GM23338 (cell line): ENCODE data around the gene LEO1.

Experiments
- EZH2 ChIP-seq: fragments of 200-600 bp; sonication (generic); IDR thresholded peaks from one replicate; pipeline ENCODE4 v1.8.0; 2017; ENCODE audit warnings: antibody characterized with exemption, mild to moderate bottlenecking, low read depth; ENCODE audit not compliant: unreplicated experiment
- EZH2phosphoT487 ChIP-seq: fragments of 200-600 bp; sonication (generic); IDR thresholded peaks from one replicate; pipeline ENCODE4 v1.8.1; 2018; ENCODE audit warnings: antibody characterized with exemption; ENCODE audit not compliant: unreplicated experiment
- POLR2AphosphoS5 ChIP-seq: IDR thresholded peaks from 2 replicates; pipeline ENCODE4 v1.6.1; 2016; ENCODE audit warnings: antibody characterized with exemption, low read depth
- REST ChIP-seq: IDR thresholded peaks from one replicate; pipeline ENCODE4 v1.6.1; 2018; ENCODE audit warnings: antibody characterized with exemption; ENCODE audit not compliant: unreplicated experiment
- STAT1 ChIP-seq: IDR thresholded peaks from one replicate; pipeline ENCODE4 v1.6.1; 2016; ENCODE audit warnings: antibody characterized with exemption; ENCODE audit not compliant: unreplicated experiment
- TF ChIP-seq, protein P1 (sequence below), 2 experiments: fragments of 200-600 bp in 1 of 2; sonication (generic) in 1 of 2; conservative IDR thresholded peaks; 2 replicates each; pipeline versions ENCODE4 v1.5.1 to v1.6.1; 2016 to 2017; ENCODE audit warnings: antibody characterized with exemption in 2 of 2, low read depth in 2 of 2, mild to moderate bottlenecking in 2 of 2, moderate library complexity in 1 of 2

DNA sequence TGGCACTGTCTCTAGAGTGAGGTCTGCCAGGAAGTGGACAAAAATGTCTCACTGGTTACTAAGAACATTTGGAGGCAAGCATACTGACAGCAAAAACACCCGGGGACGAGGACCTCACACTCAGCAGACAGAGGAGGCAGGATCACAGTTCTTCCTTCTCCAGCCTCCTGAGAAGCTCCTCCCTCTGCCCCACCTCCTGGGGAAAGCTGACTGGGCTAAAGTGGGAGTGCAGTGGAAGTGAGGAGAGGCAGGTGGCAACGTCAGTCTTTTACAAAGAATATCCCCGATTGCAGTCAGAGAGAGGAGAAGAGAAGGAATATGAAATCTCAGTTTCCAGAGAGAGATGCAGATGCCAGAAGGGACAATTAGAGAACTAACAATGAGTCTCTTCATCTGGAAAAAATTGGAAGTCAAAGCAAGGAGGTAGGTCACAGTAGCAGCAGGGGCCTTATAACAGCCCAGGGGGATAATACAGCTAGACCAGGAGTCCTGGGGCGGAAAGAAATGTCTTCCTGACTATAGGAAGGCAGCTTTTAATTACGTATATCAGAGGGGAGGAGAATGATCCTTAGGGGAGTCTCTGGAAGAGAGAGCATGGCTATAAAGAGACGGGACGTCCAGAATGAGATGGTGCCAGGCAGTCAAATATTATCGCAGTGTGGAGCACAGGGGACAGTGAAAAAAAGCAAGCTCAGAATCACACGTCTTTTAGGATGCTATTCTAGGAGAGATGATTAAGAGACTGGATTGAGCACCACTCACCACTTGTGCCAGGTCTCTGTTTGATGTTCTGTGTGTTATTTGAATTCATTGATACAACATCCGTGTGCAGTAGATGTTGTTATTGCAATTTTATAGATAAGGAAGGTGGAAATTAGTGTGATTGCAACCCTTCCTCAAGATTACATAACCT lies 47.2 kb downstream of the LEO1 start:
- TF ChIP-seq, protein P1, sequence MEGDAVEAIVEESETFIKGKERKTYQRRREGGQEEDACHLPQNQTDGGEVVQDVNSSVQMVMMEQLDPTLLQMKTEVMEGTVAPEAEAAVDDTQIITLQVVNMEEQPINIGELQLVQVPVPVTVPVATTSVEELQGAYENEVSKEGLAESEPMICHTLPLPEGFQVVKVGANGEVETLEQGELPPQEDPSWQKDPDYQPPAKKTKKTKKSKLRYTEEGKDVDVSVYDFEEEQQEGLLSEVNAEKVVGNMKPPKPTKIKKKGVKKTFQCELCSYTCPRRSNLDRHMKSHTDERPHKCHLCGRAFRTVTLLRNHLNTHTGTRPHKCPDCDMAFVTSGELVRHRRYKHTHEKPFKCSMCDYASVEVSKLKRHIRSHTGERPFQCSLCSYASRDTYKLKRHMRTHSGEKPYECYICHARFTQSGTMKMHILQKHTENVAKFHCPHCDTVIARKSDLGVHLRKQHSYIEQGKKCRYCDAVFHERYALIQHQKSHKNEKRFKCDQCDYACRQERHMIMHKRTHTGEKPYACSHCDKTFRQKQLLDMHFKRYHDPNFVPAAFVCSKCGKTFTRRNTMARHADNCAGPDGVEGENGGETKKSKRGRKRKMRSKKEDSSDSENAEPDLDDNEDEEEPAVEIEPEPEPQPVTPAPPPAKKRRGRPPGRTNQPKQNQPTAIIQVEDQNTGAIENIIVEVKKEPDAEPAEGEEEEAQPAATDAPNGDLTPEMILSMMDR (conservative IDR thresholded peaks at IDR 0.05; ENCODE audit: low read depth in 2 of 2) = no peak
- TF ChIP-seq EZH2phosphoT487 (no peak), EZH2 (no peak), POLR2AphosphoS5 (no peak), REST (no peak), STAT1 (no peak)
